HCT116 (cell line): ENCODE results near the gene ZNF485. TPM values are rescaled to one million over a fixed set of nuclear protein-coding genes. Genes with fewer than 3 reads are reported as not detected.

Experiments
- ATAC-seq: fragments of 200-7000 bp; cut with Tn5 transposase; 2 replicates; pipeline ENCODE4 v1.9.1; 2020; ENCODE audit warnings: mild to moderate bottlenecking, moderate library complexity
- BruUV-seq: library from RNA; stranded (reverse); fragments of 400-500 nt; replicated peaks from 2 replicates; lab custom pipeline; 2021; lab: Mats Ljungman, UMichigan
- CTCF ChIA-PET: fragments of 300-600 bp; sonication (Branson Sonifier 250); formaldehyde crosslinking; loops from one replicate; lab custom pipeline; 2021; ENCODE audit warnings: antibody characterized with exemption; lab: Charles Lee
- POLR2A ChIA-PET: fragments of 300-600, 350-600 bp; sonication (Branson Sonifier 250); formaldehyde crosslinking; loops from one replicate; lab custom pipeline; 2021; ENCODE audit warnings: antibody characterized with exemption; lab: Charles Lee
- RAD21 ChIA-PET, 2 experiments: fragments of 300-600 bp; sonication (Branson Sonifier 250); formaldehyde crosslinking; loops; one replicate each; lab custom pipeline; 2023; ENCODE audit warnings: low total read pairs in 2 of 2; ENCODE audit not compliant: uncharacterized antibody in 2 of 2, unreplicated experiment in 2 of 2, low non-redundant PET in 1 of 2; lab: Charles Lee
- DNase-seq: peaks from one replicate; pipeline ENCODE4 v3.0.0-alpha.2; 2010; ENCODE audit warnings: low read depth, low spot score
- H2AFZ ChIP-seq: fragments of 200-600 bp; shearing (Covaris generic), sonication (generic); 2 replicates; pipeline ENCODE4 v1.6.1; 2017; ENCODE audit warnings: low read depth, mixed run types, mixed read lengths, antibody characterized with exemption, low read length; ENCODE audit not compliant: poor library complexity, severe bottlenecking
- H3K27ac ChIP-seq: 2 replicates; pipeline ENCODE4 v1.5.1; 2012; ENCODE audit warnings: low read depth, low read length
- H3K27me3 ChIP-seq: fragments of 200-600 bp; sonication (generic); 2 replicates; pipeline ENCODE4 v1.6.1; 2016; ENCODE audit warnings: mixed run types, low read length, mixed read lengths; ENCODE audit not compliant: insufficient read depth
- H3K36me3 ChIP-seq, 2 experiments: fragments of 200-500 bp in 1 of 2; fragments of 200-600 bp in 1 of 2; sonication (Bioruptor generic) in 1 of 2; sonication (generic) in 1 of 2; 2 replicates each; pipeline versions ENCODE4 v1.5.1 to v1.6.1; 2014 to 2016; ENCODE audit warnings: low read length in 2 of 2, inconsistent platforms in 1 of 2, mixed read lengths in 1 of 2, mixed run types in 1 of 2; ENCODE audit not compliant: insufficient read depth in 2 of 2, control insufficient read depth in 1 of 2
- H3K4me1 ChIP-seq, 2 experiments: fragments of 200-600 bp in 1 of 2; sonication (generic) in 1 of 2; 2 replicates each; pipeline versions ENCODE4 v1.5.1 to v1.6.1; 2012 to 2017; ENCODE audit warnings: low read length in 2 of 2, inconsistent platforms in 1 of 2, mild to moderate bottlenecking in 1 of 2, mixed read lengths in 1 of 2, mixed run types in 1 of 2, moderate library complexity in 1 of 2; ENCODE audit not compliant: insufficient read depth in 2 of 2, control insufficient read depth in 1 of 2
- H3K4me2 ChIP-seq: fragments of 200-600 bp; sonication (generic); 2 replicates; pipeline ENCODE4 v1.6.1; 2017; ENCODE audit warnings: mixed run types, low read length, mixed read lengths
- H3K4me3 ChIP-seq, 2 experiments: fragments of 200-600 bp in 1 of 2; sonication (generic) in 1 of 2; replicated peaks in 1 of 2; 2 replicates each; pipeline ENCODE4 v1.5.1; 2011 to 2016; ENCODE audit warnings: low read length in 2 of 2, control low read depth in 1 of 2, low read depth in 1 of 2, mild to moderate bottlenecking in 1 of 2, mixed read lengths in 1 of 2, mixed run types in 1 of 2
- H3K79me2 ChIP-seq: fragments of 200-600 bp; sonication (generic); 2 replicates; pipeline ENCODE4 v1.6.1; 2017; ENCODE audit warnings: mild to moderate bottlenecking, mixed run types, low read length, moderate library complexity, mixed read lengths; ENCODE audit not compliant: insufficient read depth
- H3K9ac ChIP-seq: fragments of 200-600 bp; sonication (generic); 2 replicates; pipeline ENCODE4 v1.6.1; 2016; ENCODE audit warnings: low read length, mixed read lengths
- H3K9me2 ChIP-seq: fragments of 200-600 bp; sonication (generic), shearing (Covaris generic); 2 replicates; pipeline ENCODE4 v1.6.1; 2017; ENCODE audit warnings: mixed run types, mild to moderate bottlenecking, moderate library complexity; ENCODE audit not compliant: insufficient read depth
- H3K9me3 ChIP-seq, 2 experiments: fragments of 200-500 bp in 1 of 2; fragments of 200-600 bp in 1 of 2; sonication (Bioruptor generic) in 1 of 2; sonication (generic) in 1 of 2; 2 replicates each; pipeline ENCODE4 v1.6.1; 2014 to 2017; ENCODE audit warnings: low read length in 2 of 2, mixed read lengths in 2 of 2, inconsistent platforms in 1 of 2, low read depth in 1 of 2, mild to moderate bottlenecking in 1 of 2, mixed run types in 1 of 2, moderate library complexity in 1 of 2; ENCODE audit not compliant: control insufficient read depth in 1 of 2, insufficient read depth in 1 of 2
- H4K20me1 ChIP-seq: fragments of 200-600 bp; sonication (generic), shearing (Covaris generic); 2 replicates; pipeline ENCODE4 v1.6.1; 2017; ENCODE audit warnings: mixed run types, mild to moderate bottlenecking, moderate library complexity; ENCODE audit not compliant: insufficient read depth
- CBX3 ChIP-seq: IDR thresholded peaks from 2 replicates; pipeline ENCODE4 v1.6.1; 2012; ENCODE audit warnings: low read depth
- SP1 ChIP-seq: IDR thresholded peaks from 2 replicates; pipeline ENCODE4 v1.6.1; 2012; ENCODE audit warnings: low read depth
- ZFX ChIP-seq: fragments of 450-650 bp; IDR thresholded peaks from 2 replicates; pipeline ENCODE4 v1.6.1; 2017
- intact Hi-C: fragments of 100-400 bp; cut with micrococcal nuclease; formaldehyde crosslinking; loops from 2 replicates; pipeline ENCODE4 v1.10.0; 2022
- total RNA-seq: library from RNA; stranded (reverse); gene quantifications from one replicate; pipeline ENCODE4 v1.2.1, GENCODE V29; 2021; ENCODE audit not compliant: unreplicated experiment
- TF ChIP-seq, protein P1 (sequence below): IDR thresholded peaks from 2 replicates; pipeline ENCODE4 v1.6.1; 2012

Gene ZNF485
- total RNA-seq, 1 experiment from 2014 or later: 5.8 TPM

DNA sequence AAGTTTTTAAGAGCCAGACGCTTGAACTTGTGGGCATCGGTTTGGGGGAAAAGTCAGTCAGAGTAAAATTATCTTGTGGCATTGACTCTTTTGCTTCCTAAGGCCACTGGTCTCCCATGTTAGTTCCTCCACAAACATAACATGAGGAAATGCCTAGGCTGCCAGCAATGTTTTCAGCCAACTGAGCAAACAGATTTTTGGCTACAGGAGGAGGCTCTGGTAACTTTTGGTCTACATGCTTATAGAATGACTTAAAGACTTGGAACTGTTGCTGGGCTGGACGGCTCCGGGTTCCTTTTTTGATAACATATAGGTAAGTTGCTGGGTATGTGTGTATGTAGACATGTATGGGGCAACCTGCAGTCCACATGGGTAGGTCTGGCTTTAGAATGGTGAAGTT is 22.2 kb upstream of the ZNF485 start:
- ChIA-PET RAD21 (no interaction called here), CTCF (no interaction called here)
- intact Hi-C loops: no loop called here

DNA sequence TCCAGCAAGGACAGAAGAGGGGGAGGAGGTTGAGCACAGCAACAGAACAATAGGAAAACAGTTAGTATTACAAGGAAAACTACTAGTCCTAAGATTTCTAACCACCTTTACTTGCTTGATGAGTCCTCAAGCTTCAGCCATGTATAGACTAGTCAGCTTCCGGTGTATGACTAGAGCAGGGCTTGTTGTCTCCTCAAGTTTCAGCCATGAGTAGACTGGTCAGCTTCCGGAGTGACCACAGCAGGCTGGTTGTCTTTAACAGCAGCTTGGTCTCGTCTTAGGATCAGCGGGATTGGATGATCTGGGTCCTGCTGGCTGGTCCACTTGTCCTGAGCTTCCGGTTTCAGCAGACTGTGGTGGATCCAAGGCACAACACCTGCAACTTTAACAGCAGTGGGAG is 21.2 kb upstream of the ZNF485 start:
- Histone ChIP-seq H3K4me1 (no peaks in the 10 kb centered on the region), H3K36me3 (no peaks in the 10 kb centered on the region), H3K4me2 (no peak overlapping the region), H3K27ac (no peak overlapping the region), H2AFZ (no peak overlapping the region), H4K20me1 (no peaks in the 10 kb centered on the region), H3K79me2 (no peaks in the 10 kb centered on the region), H3K9ac (no peak overlapping the region), H3K9me2 (no peaks in the 10 kb centered on the region), H3K4me3 (no peak overlapping the region), H3K9me3 (no peaks in the 10 kb centered on the region), H3K27me3 (no peaks in the 10 kb centered on the region)
- POLR2A ChIA-PET: no interaction called here
- RAD21 ChIA-PET: no interaction called here
- no peak for ATAC-seq
- no peak for DNase-seq
- no peak for TF ChIP-seq ZFX
- TF ChIP-seq CBX3: no peak
- TF ChIP-seq, protein P1, sequence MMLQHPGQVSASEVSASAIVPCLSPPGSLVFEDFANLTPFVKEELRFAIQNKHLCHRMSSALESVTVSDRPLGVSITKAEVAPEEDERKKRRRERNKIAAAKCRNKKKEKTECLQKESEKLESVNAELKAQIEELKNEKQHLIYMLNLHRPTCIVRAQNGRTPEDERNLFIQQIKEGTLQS: no peak
- CTCF ChIA-PET: no interaction called here
- intact Hi-C loops: no loop called here
- no TSS peak for BruUV-seq

More for the DNA sequence above, 22.2 kb upstream of the ZNF485 start:
- DNase-seq: no peak
- H3K9me2 ChIP-seq: no peaks in the 10 kb centered on the region
- POLR2A ChIA-PET: no interaction called here
- H2AFZ ChIP-seq: no peak overlapping the region
- H3K27me3 ChIP-seq: no peaks in the 10 kb centered on the region
- BruUV-seq: no TSS peak
- no peaks in the 10 kb centered on the region for H3K36me3 ChIP-seq
- no peaks in the 10 kb centered on the region for H3K79me2 ChIP-seq
- H4K20me1 ChIP-seq: no peaks in the 10 kb centered on the region
- no peak overlapping the region for H3K4me2 ChIP-seq
- no peak for ATAC-seq
- H3K4me3 ChIP-seq: no peak overlapping the region
- no peaks in the 10 kb centered on the region for H3K4me1 ChIP-seq
- H3K27ac ChIP-seq: no peak overlapping the region
- H3K9me3 ChIP-seq: no peaks in the 10 kb centered on the region
- TF ChIP-seq SP1: no peak
- H3K9ac ChIP-seq: no peak overlapping the region
